Upper lobe of left lung (tissue), 6 donors: ENCODE measurements around the gene MED8. TPM values are rescaled to one million over a fixed set of nuclear protein-coding genes. Genes with fewer than 3 reads are reported as not detected.

Experiments
- ATAC-seq, 2 donors: fragments of 200-7000 bp; cut with Tn5 transposase; one replicate each; pipeline ENCODE4 v1.9.1; 2022; ENCODE audit warnings: mild to moderate bottlenecking in 2 of 2, moderate library complexity in 2 of 2; ENCODE audit not compliant: low FRiP score in 2 of 2
- DNase-seq, 2 donors: peaks; one replicate each; pipeline ENCODE4 v3.0.0-alpha.2; 2019 to 2020
- H3K27ac ChIP-seq, 4 donors: fragments of 200-600 bp; sonication (generic); one replicate each; pipeline ENCODE4 v1.5.1; 2016 to 2019
- H3K27me3 ChIP-seq, 4 donors: fragments of 200-600 bp; sonication (generic); one replicate each; pipeline ENCODE4 v1.5.1; 2017 to 2019
- H3K36me3 ChIP-seq, 4 donors: fragments of 200-600 bp; sonication (generic); one replicate each; pipeline ENCODE4 v1.5.1; 2016 to 2019
- H3K4me1 ChIP-seq, 4 donors: fragments of 200-600 bp; sonication (generic); one replicate each; pipeline ENCODE4 v1.5.1; 2018 to 2019
- H3K4me3 ChIP-seq, 4 donors: fragments of 200-600 bp; sonication (generic); one replicate each; pipeline ENCODE4 v1.5.1; 2017 to 2019; ENCODE audit warnings: mild to moderate bottlenecking in 2 of 4, moderate library complexity in 1 of 4
- H3K9me3 ChIP-seq, 4 donors: fragments of 200-600 bp; sonication (generic); one replicate each; pipeline ENCODE4 v1.5.1; 2018 to 2019
- CTCF ChIP-seq, 6 experiments: fragments of 450-650 bp in 4 of 6; fragments of 200-600 bp in 2 of 6; sonication (generic) in 2 of 6; IDR thresholded peaks; one replicate each; pipeline ENCODE4 v1.5.1; 2016 to 2019; ENCODE audit warnings: antibody characterized with exemption in 6 of 6
- EP300 ChIP-seq, 4 donors: sonication (generic); formaldehyde crosslinking; IDR thresholded peaks; one replicate each; pipeline ENCODE4 v1.5.1; 2017; ENCODE audit warnings: antibody characterized with exemption in 4 of 4, control low read depth in 2 of 4
- POLR2A ChIP-seq, 4 donors: fragments of 450-650 bp; IDR thresholded peaks; one replicate each; pipeline ENCODE4 v1.5.1; 2016 to 2017; ENCODE audit warnings: antibody characterized with exemption in 4 of 4, mild to moderate bottlenecking in 2 of 4
- POLR2AphosphoS5 ChIP-seq, 2 donors: sonication (generic); formaldehyde crosslinking; IDR thresholded peaks; one replicate each; pipeline ENCODE4 v1.5.1; 2017; ENCODE audit warnings: antibody characterized with exemption in 2 of 2
- WGBS, 2 donors: methylation state at CpG; one replicate each; pipeline ENCODE4 v1.1.5; 2017 to 2018; 5-methylcytosine and 5-hydroxymethylcytosine counted together
- total RNA-seq, 6 donors: library from RNA; depleted of rRNA in 4 of 6; stranded (reverse); fragments of >200 nt in 4 of 6; gene quantifications; one replicate each; pipeline versions ENCODE4 v1.1.0 to v1.2.1, GENCODE V29; 2016 to 2021
- donor health status: DM: no; HTN: no; CAD: no; lungs with moderate emphysema.
- donor health status: DM: no; HTN: yes; CAD: no; lungs with severe emphysema.

Gene MED8
- total RNA-seq, 6 donors from 2014 or later: 13.8 to 59.7 (median 38.4) TPM

- Histone ChIP-seq H3K36me3 (no peaks in the 10 kb centered on the region), H3K27ac (no peak overlapping the region), H3K9me3 (no peaks in the 10 kb centered on the region), H3K4me3 (no peak overlapping the region), H3K27me3 (no peaks in the 10 kb centered on the region), H3K4me1 (peaks cover 0 to 9% (median 5%) of the 10 kb centered on the region in 4 donors)
- 88% methylated on average over 4 to 6 of the region's 6 CpGs for WGBS, 2 donors
- TF ChIP-seq POLR2A (IDR thresholded peaks at IDR 0.05) (no peak), CTCF (IDR thresholded peaks at IDR 0.05) (no peak), POLR2AphosphoS5 (IDR thresholded peaks at IDR 0.05) (no peak), EP300 (IDR thresholded peaks at IDR 0.05) (no peak)
- DNase-seq (no peak), ATAC-seq (no peak)
These were observed 49.9 kb downstream of the MED8 start for GRCh38 chr1:43339584-43340232.

- Histone ChIP-seq H3K27ac (no peak overlapping the region), H3K27me3 (no peaks in the 10 kb centered on the region), H3K9me3 (no peaks in the 10 kb centered on the region), H3K36me3 (no peaks in the 10 kb centered on the region), H3K4me1 (no peaks in the 10 kb centered on the region), H3K4me3 (no peak overlapping the region)
- 76 to 80% methylated on average over 3 to 5 of the region's 5 CpGs for WGBS, 2 donors
- ATAC-seq (no peak), DNase-seq (no peak)
- TF ChIP-seq CTCF (IDR thresholded peaks at IDR 0.05) (no peak), POLR2AphosphoS5 (IDR thresholded peaks at IDR 0.05) (no peak), EP300 (IDR thresholded peaks at IDR 0.05) (no peak), POLR2A (IDR thresholded peaks at IDR 0.05) (no peak)
These were observed 51.6 kb downstream of the MED8 start for GRCh38 chr1:43338001-43338400.

- TF ChIP-seq POLR2A (IDR thresholded peaks at IDR 0.05) (no peak), POLR2AphosphoS5 (IDR thresholded peaks at IDR 0.05) (no peak), CTCF (IDR thresholded peaks at IDR 0.05) (no peak), EP300 (IDR thresholded peaks at IDR 0.05) (no peak)
- H3K27ac ChIP-seq: no peak within 1 kb of the TSS
- H3K9me3 ChIP-seq: no peaks in the 10 kb centered on the region
- no peak for DNase-seq
- no peak within 1 kb of the TSS for H3K4me3 ChIP-seq
- 70 to 80% methylated on average over 1 to 3 of the region's 3 CpGs for WGBS, 2 donors
- no peaks in the 10 kb centered on the region for H3K4me1 ChIP-seq
- ATAC-seq: no peak
- H3K36me3 ChIP-seq: no peaks in the 10 kb centered on the region
- no peaks in the 10 kb centered on the region for H3K27me3 ChIP-seq
These were observed 52.0 kb downstream of the MED8 start, which contains the start of gene MPL for GRCh38 chr1:43337588-43337987. Gene MPL (plus strand): TSS chr1:43337818. CDS start chr1:43337849, 31 bp downstream.

GRCh38 chr1:43334453-43335205 is 55.0 kb downstream of the MED8 start:
- WGBS, 2 donors: 73 to 76% methylated on average over 7 of the region's 7 CpGs
- no peaks in the 10 kb centered on the region for H3K9me3 ChIP-seq
- H3K27me3 ChIP-seq: no peaks in the 10 kb centered on the region
- ATAC-seq (no peak), DNase-seq (no peak)
- H3K4me1 ChIP-seq: peaks cover 3 to 14% (median 12%) of the 10 kb centered on the region in 4 donors
- H3K36me3 ChIP-seq: no peaks in the 10 kb centered on the region
- no peak for TF ChIP-seq POLR2A (IDR thresholded peaks at IDR 0.05)
- no peak for TF ChIP-seq POLR2AphosphoS5 (IDR thresholded peaks at IDR 0.05)
- TF ChIP-seq CTCF (IDR thresholded peaks at IDR 0.05): no peak
- TF ChIP-seq EP300 (IDR thresholded peaks at IDR 0.05): no peak
- H3K4me3 ChIP-seq: no peak overlapping the region
- no peak overlapping the region for H3K27ac ChIP-seq

Other genes starting within 250 kb of the MED8 start
- 10 to 100 TPM; 30.6 to 72.8 (median 45.8) TPM for gene EBNA1BP2, start 217.5 kb downstream of the MED8 start, total RNA-seq
- gene CFAP57, start 217.5 kb downstream of the MED8 start, total RNA-seq: 10 to 100 TPM in 1 of 6 donors, 1 to 10 TPM in 4, under 1 TPM in 1; 0.37 to 23.1 (median 3.7) TPM
- gene TMEM125, start 119.8 kb downstream of the MED8 start, total RNA-seq: 100 to 1,000 TPM; 144 to 302 (median 227) TPM
- 10 to 100 TPM; 12.5 to 38.3 (median 27.1) TPM for gene C1orf210, start 104.2 kb downstream of the MED8 start, total RNA-seq
- gene TIE1, start 88.8 kb downstream of the MED8 start, total RNA-seq: 100 to 1,000 TPM in 1 of 6 donors, 10 to 100 TPM in 5; 23.9 to 170 (median 51.4) TPM
- 1 to 10 TPM in 1 of 6 donors, under 1 TPM in 5; 0.24 to 6.3 (median 0.74) TPM for gene MPL, start 52.0 kb downstream of the MED8 start, total RNA-seq
- 1 to 10 TPM in 5 of 6 donors, not detected in 1; 2.1 to 8.4 (median 2.9) TPM for gene CDC20, start 30.8 kb downstream of the MED8 start, total RNA-seq
- 100 to 1,000 TPM in 1 of 6 donors, 10 to 100 TPM in 5; 32.5 to 118 (median 72.0) TPM for gene ELOVL1, start 21.8 kb downstream of the MED8 start, total RNA-seq
- 100 to 1,000 TPM in 1 of 6 donors, 10 to 100 TPM in 5; 33.3 to 184 (median 57.0) TPM for gene SZT2, start 99 bp upstream of the MED8 start, total RNA-seq
- 100 to 1,000 TPM in 2 of 6 donors, 10 to 100 TPM in 4; 63.3 to 259 (median 68.8) TPM for gene HYI, start 64.1 kb upstream of the MED8 start, total RNA-seq
- gene PTPRF, start 141.1 kb upstream of the MED8 start, total RNA-seq: 100 to 1,000 TPM; 133 to 201 (median 171) TPM